Activated CD8-positive, alpha-beta T cell treated with anti-CD3 and anti-CD28 coated beads for 36 hours (primary cell): ENCODE results near the gene PNKD. TPM values are rescaled to one million over a fixed set of nuclear protein-coding genes. Genes with fewer than 3 reads are reported as not detected.

Source experiments
- ATAC-seq: fragments of 200-7000 bp; cut with Tn5 transposase; one replicate; pipeline ENCODE4 v1.10.0; 2021; ENCODE audit warnings: mild to moderate bottlenecking, moderate library complexity
- CTCF ChIA-PET: fragments of 350-600 bp; sonication (Branson Sonifier 250); formaldehyde crosslinking; loops from one replicate; lab custom pipeline; 2021; ENCODE audit warnings: antibody characterized with exemption; lab: Charles Lee
- POLR2A ChIA-PET: fragments of 350-600 bp; sonication (Branson Sonifier 250); formaldehyde crosslinking; loops from one replicate; lab custom pipeline; 2021; ENCODE audit warnings: antibody characterized with exemption; lab: Charles Lee
- DNase-seq: peaks from one replicate; pipeline ENCODE4 v3.0.0-alpha.2; 2020
- H3K27ac Mint-ChIP-seq: one replicate; pipeline ENCODE4 v1.8.0; 2021; ENCODE audit warnings: mild to moderate bottlenecking, mixed read lengths
- H3K27me3 Mint-ChIP-seq: one replicate; pipeline ENCODE4 v1.8.0; 2021; ENCODE audit warnings: mixed read lengths
- H3K36me3 Mint-ChIP-seq: one replicate; pipeline ENCODE4 v1.8.0; 2021; ENCODE audit warnings: low read depth, mixed read lengths
- H3K4me1 Mint-ChIP-seq: one replicate; pipeline ENCODE4 v1.8.0; 2021; ENCODE audit warnings: low read depth, mixed read lengths
- H3K4me3 Mint-ChIP-seq: one replicate; pipeline ENCODE4 v1.8.0; 2021; ENCODE audit warnings: mild to moderate bottlenecking, moderate library complexity, mixed read lengths
- H3K9me3 Mint-ChIP-seq: one replicate; pipeline ENCODE4 v1.8.0; 2021; ENCODE audit warnings: mixed read lengths
- intact Hi-C: fragments of 100-400 bp; cut with micrococcal nuclease; formaldehyde crosslinking; loops from one replicate; pipeline ENCODE4 v1.10.0; 2022
- total RNA-seq, 2 experiments: library from RNA; stranded (reverse); gene quantifications; one replicate each; pipeline ENCODE4 v1.2.3, GENCODE V29; 2021
- TF ChIP-seq, protein P1 (sequence below): fragments of 200-600 bp; IDR thresholded peaks from one replicate; pipeline ENCODE4 v1.8.0; 2022; ENCODE audit warnings: antibody characterized with exemption, mild to moderate bottlenecking

PNKD gene
- total RNA-seq, 2 experiments from 2014 or later = 19.8 to 24.4 TPM

DNA sequence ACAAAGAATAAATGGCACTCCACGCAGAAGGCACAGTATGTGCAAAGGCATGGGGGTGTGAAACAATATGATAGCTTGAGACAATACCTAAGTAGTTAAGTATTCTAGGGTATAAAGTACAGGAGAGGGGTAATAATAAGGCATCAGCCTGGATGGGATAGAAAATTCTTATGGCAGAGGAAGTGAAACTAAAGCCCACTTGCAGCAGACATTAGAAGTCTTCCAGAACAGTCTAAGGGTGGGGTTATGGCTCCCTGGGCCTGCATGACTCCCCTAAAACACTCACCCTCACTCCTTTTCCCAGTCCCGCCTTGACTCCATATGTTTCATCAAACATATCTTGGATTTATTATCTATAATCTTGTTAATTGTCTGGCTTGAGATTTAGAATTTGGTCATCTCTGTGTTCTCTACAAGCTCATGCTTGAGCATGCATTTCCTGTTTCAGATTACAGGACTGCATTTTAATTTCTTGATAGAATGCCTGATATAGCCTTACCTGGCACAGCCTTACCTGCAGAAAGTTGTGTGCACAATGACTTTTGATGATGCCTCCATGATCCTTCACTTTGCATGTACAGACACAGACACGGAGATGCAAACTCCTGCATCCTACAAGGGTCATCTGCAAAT, 50.5 kb downstream of the PNKD start:
- ChIA-PET CTCF (interaction anchor here (1.0 to 1.4 kb wide), 3 partner anchors 36 to 252 kb away, joined by 3 read pairs; partner anchors contain the start of genes CATIP and RUFY4), POLR2A (no interaction called here)
- no peak for ATAC-seq
- Mint-ChIP-seq H3K9me3 (no peaks in the 10 kb centered on the region), H3K36me3 (peaks cover 2% of the 10 kb centered on the region), H3K4me1 (peaks cover 45% of the 10 kb centered on the region), H3K27me3 (no peaks in the 10 kb centered on the region), H3K4me3 (no peak overlapping the region), H3K27ac (no peak overlapping the region)
- TF ChIP-seq, protein P1, sequence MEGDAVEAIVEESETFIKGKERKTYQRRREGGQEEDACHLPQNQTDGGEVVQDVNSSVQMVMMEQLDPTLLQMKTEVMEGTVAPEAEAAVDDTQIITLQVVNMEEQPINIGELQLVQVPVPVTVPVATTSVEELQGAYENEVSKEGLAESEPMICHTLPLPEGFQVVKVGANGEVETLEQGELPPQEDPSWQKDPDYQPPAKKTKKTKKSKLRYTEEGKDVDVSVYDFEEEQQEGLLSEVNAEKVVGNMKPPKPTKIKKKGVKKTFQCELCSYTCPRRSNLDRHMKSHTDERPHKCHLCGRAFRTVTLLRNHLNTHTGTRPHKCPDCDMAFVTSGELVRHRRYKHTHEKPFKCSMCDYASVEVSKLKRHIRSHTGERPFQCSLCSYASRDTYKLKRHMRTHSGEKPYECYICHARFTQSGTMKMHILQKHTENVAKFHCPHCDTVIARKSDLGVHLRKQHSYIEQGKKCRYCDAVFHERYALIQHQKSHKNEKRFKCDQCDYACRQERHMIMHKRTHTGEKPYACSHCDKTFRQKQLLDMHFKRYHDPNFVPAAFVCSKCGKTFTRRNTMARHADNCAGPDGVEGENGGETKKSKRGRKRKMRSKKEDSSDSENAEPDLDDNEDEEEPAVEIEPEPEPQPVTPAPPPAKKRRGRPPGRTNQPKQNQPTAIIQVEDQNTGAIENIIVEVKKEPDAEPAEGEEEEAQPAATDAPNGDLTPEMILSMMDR = no peak
- no peak for DNase-seq
- intact Hi-C loops = no loop called here

DNA sequence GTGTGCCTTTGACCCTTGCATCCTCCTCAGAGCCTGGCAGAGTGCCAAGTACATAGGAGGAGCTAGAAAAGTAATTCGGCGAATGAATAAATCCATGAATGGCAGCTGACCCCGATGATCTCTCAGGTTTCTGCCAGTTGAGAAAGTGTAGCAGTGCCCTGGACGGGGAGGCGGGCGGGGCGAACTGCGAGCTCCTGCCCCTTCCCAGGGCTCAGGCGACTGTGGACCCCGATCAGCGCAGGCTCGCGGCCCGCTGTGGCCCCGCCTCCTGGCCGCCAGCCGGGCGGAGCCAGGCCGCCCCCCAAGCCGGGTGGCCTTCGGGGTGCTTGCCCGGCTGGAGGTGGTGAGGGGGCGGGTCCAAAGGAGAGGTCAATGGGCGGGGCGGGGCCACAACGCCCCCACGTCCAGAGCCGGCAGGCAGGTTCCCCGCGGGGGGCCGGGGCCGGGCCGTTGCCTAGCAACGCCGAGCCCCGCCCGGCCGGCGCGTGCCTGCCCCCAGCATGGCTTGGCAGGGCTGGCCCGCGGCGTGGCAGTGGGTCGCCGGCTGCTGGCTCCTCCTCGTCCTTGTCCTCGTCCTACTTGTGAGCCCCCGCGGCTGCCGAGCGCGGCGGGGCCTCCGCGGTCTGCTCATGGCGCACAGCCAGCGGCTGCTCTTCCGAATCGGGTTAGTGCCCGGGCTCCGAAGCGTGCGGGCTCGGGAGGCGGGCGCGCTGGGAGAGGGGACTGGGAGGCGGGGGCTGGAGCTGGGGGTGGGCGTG, 52.6 kb downstream of the PNKD start:
- CTCF ChIA-PET = interaction anchor here (0.8 to 2.2 kb wide), 4 partner anchors 20 to 131 kb away, joined by 3 to 7 read pairs (median 4); partner anchors contain the start of gene CATIP
- Mint-ChIP-seq H3K27me3 (no peaks in the 10 kb centered on the region), H3K36me3 (no peaks in the 10 kb centered on the region), H3K4me3 (peak overlapping the region; percentile 77), H3K9me3 (no peaks in the 10 kb centered on the region), H3K4me1 (peaks cover 31% of the 10 kb centered on the region), H3K27ac (no peak overlapping the region)
- TF ChIP-seq, protein P1 = no peak
- ATAC-seq = peak; percentile 78
- peak; percentile 50 for DNase-seq
- intact Hi-C loops = no loop called here
- POLR2A ChIA-PET = interaction anchor here (0.7 to 1.5 kb wide), 2 partner anchors 13 to 21 kb away, joined by 4 to 5 read pairs; no protein-coding TSS in a partner anchor

DNA sequence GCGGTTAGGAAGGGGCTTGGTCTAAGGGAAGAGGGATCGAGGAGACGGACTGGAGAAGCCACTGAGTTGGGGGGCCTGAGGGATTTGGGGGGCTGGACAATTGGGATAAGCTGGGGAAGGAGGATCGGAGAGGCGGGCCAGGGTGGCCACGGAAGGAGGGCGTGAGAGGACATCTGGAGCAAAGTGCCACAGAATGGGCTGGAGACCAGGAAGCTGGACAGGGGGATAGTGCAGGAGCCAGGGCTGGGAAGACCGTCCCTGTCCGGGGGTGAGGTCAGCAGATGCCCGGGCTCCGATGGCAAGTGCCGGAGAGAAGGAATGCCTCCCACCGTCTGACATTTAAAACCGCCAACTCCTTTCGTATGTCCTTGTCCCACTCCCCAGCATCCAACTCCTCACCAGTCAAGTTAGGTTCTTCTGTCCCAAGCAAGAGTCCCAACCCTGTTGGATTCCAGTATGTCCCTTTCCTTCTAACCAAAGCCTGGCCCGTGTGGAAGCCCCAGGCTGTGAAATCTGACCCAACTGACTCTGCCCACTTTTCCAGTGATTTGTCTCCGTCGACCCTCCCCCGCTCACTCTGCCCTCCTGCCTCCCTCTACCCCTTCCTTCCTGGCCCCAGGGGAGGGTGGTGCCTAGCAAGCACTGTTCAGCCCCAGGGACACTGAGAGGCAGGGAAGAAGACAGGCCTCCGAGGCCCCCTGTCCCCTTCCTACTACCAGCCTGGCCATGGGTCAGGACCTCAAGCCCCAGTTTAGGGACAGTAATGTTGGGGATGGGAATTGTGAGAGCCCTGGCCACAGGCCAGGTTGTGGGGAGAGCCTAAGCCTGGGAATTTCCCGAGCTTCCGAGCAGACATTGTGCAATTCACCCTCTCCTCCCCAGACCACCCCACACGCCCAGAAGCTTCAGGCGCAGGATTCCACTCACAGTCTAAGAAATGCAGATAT, 53.5 kb downstream of the PNKD start:
- no peaks in the 10 kb centered on the region for H3K9me3 Mint-ChIP-seq
- no peaks in the 10 kb centered on the region for H3K36me3 Mint-ChIP-seq
- H3K27me3 Mint-ChIP-seq = no peaks in the 10 kb centered on the region
- DNase-seq (no peak), ATAC-seq (no peak)
- CTCF ChIA-PET = interaction anchor here (1.5 to 2.2 kb wide), 2 partner anchors 32 to 131 kb away, joined by 3 to 7 read pairs; partner anchors contain the start of gene CATIP
- H3K27ac Mint-ChIP-seq = peak overlapping the region; percentile 20
- peaks cover 26% of the 10 kb centered on the region for H3K4me1 Mint-ChIP-seq
- TF ChIP-seq, protein P1 = no peak
- H3K4me3 Mint-ChIP-seq = peak overlapping the region; percentile 77
- intact Hi-C loops = no loop called here
- POLR2A ChIA-PET = no interaction called here

DNA sequence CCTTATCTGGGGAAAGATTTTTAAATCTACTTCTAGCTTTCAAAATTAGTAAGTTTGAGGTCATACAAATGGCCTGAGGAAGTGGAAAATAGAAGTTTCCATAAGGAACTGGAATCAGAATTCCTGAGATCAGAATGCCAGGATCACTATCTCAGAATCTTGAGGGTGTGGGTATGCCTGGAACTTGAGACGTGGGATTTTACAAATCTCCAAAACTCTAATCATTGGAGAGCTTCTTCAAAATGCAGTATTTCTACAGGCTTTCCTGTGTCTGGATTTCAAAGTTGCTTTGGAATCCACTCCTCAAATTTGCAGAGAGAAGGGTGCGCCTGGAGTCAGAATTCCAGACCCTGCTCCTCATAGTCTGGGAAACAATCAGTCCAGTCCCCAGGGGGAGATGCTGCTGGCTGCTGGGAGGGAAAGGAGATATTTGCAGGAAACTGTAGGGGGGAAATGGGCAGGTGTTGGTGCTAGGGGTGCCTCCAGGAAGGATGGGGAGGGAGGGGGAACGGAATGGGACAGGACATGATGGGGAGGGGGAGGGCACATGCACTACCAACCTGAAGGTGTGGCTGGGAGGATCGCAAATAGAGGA, 55.3 kb downstream of the PNKD start:
- Mint-ChIP-seq H3K4me1 (peaks cover 26% of the 10 kb centered on the region), H3K36me3 (no peaks in the 10 kb centered on the region), H3K9me3 (no peaks in the 10 kb centered on the region), H3K4me3 (no peak overlapping the region), H3K27me3 (no peaks in the 10 kb centered on the region), H3K27ac (no peak overlapping the region)
- TF ChIP-seq, protein P1 = no peak
- no peak for DNase-seq
- POLR2A ChIA-PET = no interaction called here
- ATAC-seq = no peak
- intact Hi-C loops = no loop called here
- CTCF ChIA-PET = interaction anchor here (0.9 to 1.1 kb wide), 2 partner anchors 10 to 21 kb away, joined by 3 read pairs; no protein-coding TSS in a partner anchor
